ENCODE results near the gene ULK1. TPM values are rescaled to one million over a fixed set of nuclear protein-coding genes. Genes with fewer than 3 reads are reported as not detected.

Gene ULK1
- polyA plus RNA-seq, 1 donor from 2014 or later, result 19.0 TPM

- Histone ChIP-seq H4K20me1 (ENCODE audit: insufficient read depth) (no peaks in the 10 kb centered on the region), H3K27me3 (ENCODE audit: insufficient read depth, low read depth, low read length) (no peaks in the 10 kb centered on the region), H3K27ac (ENCODE audit: low read length) (no peak overlapping the region), H3K4me3 (ENCODE audit: low read length) (no peak overlapping the region), H3K9me2 (ENCODE audit: insufficient read depth, low read length) (no peaks in the 10 kb centered on the region), H3F3A (ENCODE audit: insufficient read depth, low read length, poor library complexity, severe bottlenecking) (no peaks in the 10 kb centered on the region), H2AFZ (ENCODE audit: low read depth, low read length) (no peak overlapping the region), H3K9me3 (ENCODE audit: low read length) (no peaks in the 10 kb centered on the region), H3K9ac (ENCODE audit: low read length) (no peak overlapping the region), H3K79me2 (replicated peaks; ENCODE audit: insufficient read depth, low read length) (no peaks in the 10 kb centered on the region), H3K36me3 (ENCODE audit: insufficient read depth, low read length) (no peaks in the 10 kb centered on the region), H3K4me2 (ENCODE audit: low read length) (no peak overlapping the region)
- TF ChIP-seq SMC3 (conservative IDR thresholded peaks at IDR 0.05; ENCODE audit: poor library complexity), result no peak
- TF ChIP-seq RAD21 (conservative IDR thresholded peaks at IDR 0.05), result no peak
- no peak for TF ChIP-seq REST (IDR thresholded peaks at IDR 0.05; ENCODE audit: borderline replicate concordance)
These were observed 22.1 kb downstream of the ULK1 start for GRCh38 chr12:131916306-131917138.

GRCh38 chr12:131917139-131917710 is 22.8 kb downstream of the ULK1 start:
- no peaks in the 10 kb centered on the region for H3K9me3 ChIP-seq (ENCODE audit: low read length)
- no peaks in the 10 kb centered on the region for H4K20me1 ChIP-seq (ENCODE audit: insufficient read depth)
- H3F3A ChIP-seq (ENCODE audit: insufficient read depth, low read length, poor library complexity, severe bottlenecking), result no peaks in the 10 kb centered on the region
- TF ChIP-seq CTCF (IDR thresholded peaks at IDR 0.05; ENCODE audit: poor library complexity, severe bottlenecking), result no peak
- TF ChIP-seq REST (IDR thresholded peaks at IDR 0.05; ENCODE audit: borderline replicate concordance), result no peak
- TF ChIP-seq RAD21 (conservative IDR thresholded peaks at IDR 0.05), result no peak
- no peak for TF ChIP-seq TAF1 (IDR thresholded peaks at IDR 0.05; ENCODE audit: low read depth)
- H3K9ac ChIP-seq (ENCODE audit: low read length), result no peak overlapping the region
- no peak overlapping the region for H2AFZ ChIP-seq (ENCODE audit: low read depth, low read length)
- H3K27ac ChIP-seq (ENCODE audit: low read length), result no peak overlapping the region
- no peaks in the 10 kb centered on the region for H3K9me2 ChIP-seq (ENCODE audit: insufficient read depth, low read length)
- H3K79me2 ChIP-seq (replicated peaks; ENCODE audit: insufficient read depth, low read length), result no peaks in the 10 kb centered on the region
- H3K4me3 ChIP-seq (ENCODE audit: low read length), result no peak overlapping the region
- H3K27me3 ChIP-seq (ENCODE audit: insufficient read depth, low read depth, low read length), result no peaks in the 10 kb centered on the region
- no peaks in the 10 kb centered on the region for H3K36me3 ChIP-seq (ENCODE audit: insufficient read depth, low read length)
- H3K4me2 ChIP-seq (ENCODE audit: low read length), result no peak overlapping the region
